Panc1 (cell line): ENCODE measurements around the gene IL12RB2. TPM values are rescaled to one million over a fixed set of nuclear protein-coding genes. Genes with fewer than 3 reads are reported as not detected.

Experiments used
- ATAC-seq: fragments of 200-7000 bp; cut with Tn5 transposase; 2 replicates; pipeline ENCODE4 v1.9.1; 2020; ENCODE audit warnings: mild to moderate bottlenecking, moderate library complexity
- BruUV-seq: library from RNA; stranded (reverse); fragments of 400-500 nt; replicated peaks from 2 replicates; lab custom pipeline; 2021; lab: Mats Ljungman, UMichigan
- CTCF ChIA-PET: fragments of 300-600 bp; sonication (Branson Sonifier 250); formaldehyde crosslinking; loops from one replicate; lab custom pipeline; 2022; ENCODE audit warnings: antibody characterized with exemption; lab: Charles Lee
- POLR2A ChIA-PET: fragments of 300-600 bp; sonication (Branson Sonifier 250); formaldehyde crosslinking; loops from one replicate; lab custom pipeline; 2022; ENCODE audit warnings: antibody characterized with exemption; lab: Charles Lee
- DNase-seq: peaks from one replicate; pipeline ENCODE4 v3.0.0-alpha.2; 2010; ENCODE audit warnings: low read depth, low spot score
- H3K27ac ChIP-seq: 2 replicates; pipeline ENCODE4 v1.5.1; 2011; ENCODE audit warnings: mild to moderate bottlenecking, low read length, inconsistent platforms
- H3K27me3 ChIP-seq: fragments of 200-500 bp; sonication (Bioruptor generic); 2 replicates; pipeline ENCODE4 v1.6.0; 2014; ENCODE audit warnings: low read length, inconsistent platforms; ENCODE audit not compliant: control insufficient read depth, insufficient read depth
- H3K36me3 ChIP-seq: fragments of 200-500 bp; sonication (Bioruptor generic); 2 replicates; pipeline ENCODE4 v1.5.1; 2014; ENCODE audit warnings: inconsistent platforms, mild to moderate bottlenecking, low read length, moderate library complexity; ENCODE audit not compliant: control insufficient read depth, insufficient read depth
- H3K4me1 ChIP-seq: 2 replicates; pipeline ENCODE4 v1.5.1; 2011; ENCODE audit warnings: inconsistent platforms, mild to moderate bottlenecking, low read length, moderate library complexity; ENCODE audit not compliant: control insufficient read depth, insufficient read depth
- H3K4me3 ChIP-seq, 2 experiments: 2 replicates each; pipeline ENCODE4 v1.5.1; 2011 to 2012; ENCODE audit warnings: low read depth in 2 of 2, low read length in 2 of 2, mild to moderate bottlenecking in 2 of 2, inconsistent platforms in 1 of 2, moderate library complexity in 1 of 2
- H3K9me3 ChIP-seq: fragments of 200-500 bp; sonication (Bioruptor generic); 2 replicates; pipeline ENCODE4 v1.5.1; 2014; ENCODE audit warnings: low read depth, mild to moderate bottlenecking, inconsistent platforms, low read length, moderate library complexity; ENCODE audit not compliant: control insufficient read depth, insufficient read depth
- CTCF ChIP-seq: fragments of 450-650 bp; IDR thresholded peaks from 2 replicates; pipeline ENCODE4 v1.5.1; 2017; ENCODE audit warnings: mild to moderate bottlenecking
- POLR2AphosphoS5 ChIP-seq: IDR thresholded peaks from 2 replicates; pipeline ENCODE4 v1.6.1; 2012; ENCODE audit warnings: mild to moderate bottlenecking, low read depth, low read length, moderate library complexity
- REST ChIP-seq, 2 experiments: IDR thresholded peaks; 2 replicates each; pipeline ENCODE4 v1.6.1; 2011 to 2012; ENCODE audit warnings: low read depth in 2 of 2, control low read depth in 1 of 2, low read length in 1 of 2, mild to moderate bottlenecking in 1 of 2, moderate library complexity in 1 of 2; ENCODE audit not compliant: insufficient read depth in 1 of 2
- SIN3A ChIP-seq: IDR thresholded peaks from 2 replicates; pipeline ENCODE4 v1.6.1; 2012; ENCODE audit warnings: low read depth, mild to moderate bottlenecking, low read length, moderate library complexity, borderline replicate concordance; ENCODE audit not compliant: insufficient read depth
- TCF7L2 ChIP-seq: IDR thresholded peaks from 2 replicates; pipeline ENCODE4 v1.6.1; 2011; ENCODE audit warnings: mild to moderate bottlenecking, low read depth, low read length, inconsistent platforms
- in situ Hi-C: cut with HindIII; loops from 2 replicates; pipeline ENCODE4 v1.10.0; 2016; ENCODE audit warnings: low sequenced_read_pairs, low pct_unique_long_range_greater_than_20kb
- intact Hi-C: fragments of 100-400 bp; cut with micrococcal nuclease; formaldehyde crosslinking; loops from one replicate; pipeline ENCODE4 v1.10.0; 2022; ENCODE audit not compliant: unreplicated experiment
- total RNA-seq: library from RNA; stranded (reverse); gene quantifications from one replicate; pipeline ENCODE4 v1.2.1, GENCODE V29; 2021; ENCODE audit not compliant: unreplicated experiment

IL12RB2 gene
- total RNA-seq, 1 experiment from 2014 or later: 0.26 TPM

- in situ Hi-C loops (no loop called here), intact Hi-C loops (loop anchor here (10.0 kb wide), 1 partner anchor 89 kb away; no protein-coding TSS in a partner anchor)
- Histone ChIP-seq H3K9me3 (no peaks in the 10 kb centered on the region), H3K27ac (no peak overlapping the region), H3K36me3 (no peaks in the 10 kb centered on the region), H3K27me3 (peaks cover 12% of the 10 kb centered on the region), H3K4me3 (no peak overlapping the region), H3K4me1 (no peaks in the 10 kb centered on the region)
- CTCF ChIA-PET: no interaction called here
- TF ChIP-seq POLR2AphosphoS5 (no peak), SIN3A (no peak), CTCF (no peak), REST (IDR thresholded peaks at IDR 0.05; ENCODE audit: insufficient read depth in 1 of 2, low read depth in 2 of 2, low read length in 1 of 2) (no peak), TCF7L2 (no peak)
- ATAC-seq (no peak), DNase-seq (no peak)
- POLR2A ChIA-PET: interaction anchor here (0.6 kb wide), 1 partner anchor 17 kb away, joined by 3 read pairs; no protein-coding TSS in a partner anchor
- no TSS peak for BruUV-seq
These were observed 16.4 kb downstream of the IL12RB2 start for GRCh38 chr1:67324068-67324467.

GRCh38 chr1:67327864-67328466 lies 20.3 kb downstream of the IL12RB2 start:
- ChIA-PET POLR2A (no interaction called here), CTCF (no interaction called here)
- DNase-seq (no peak), ATAC-seq (no peak)
- no peak for TF ChIP-seq TCF7L2
- no peak for TF ChIP-seq POLR2AphosphoS5
- no peak for TF ChIP-seq CTCF
- no peak for TF ChIP-seq SIN3A
- no peak for TF ChIP-seq REST (IDR thresholded peaks at IDR 0.05; ENCODE audit: insufficient read depth in 1 of 2, low read depth in 2 of 2, low read length in 1 of 2)
- Histone ChIP-seq H3K4me3 (no peak overlapping the region), H3K27ac (no peak overlapping the region), H3K9me3 (no peaks in the 10 kb centered on the region), H3K4me1 (no peaks in the 10 kb centered on the region), H3K27me3 (peaks cover 6% of the 10 kb centered on the region; the same call in 1 of the 2 replicates), H3K36me3 (no peaks in the 10 kb centered on the region)
- no TSS peak for BruUV-seq
- in situ Hi-C loops (no loop called here), intact Hi-C loops (loop anchor here (10.0 kb wide), 1 partner anchor 93 kb away; no protein-coding TSS in a partner anchor)
